Astrocyte (in vitro differentiated cells and primary cell): ENCODE results near the gene DHCR7.

Experiments used
- CTCF ChIP-seq: IDR thresholded peaks from 2 replicates; pipeline ENCODE4 v1.5.1; 2011; ENCODE audit warnings: low read depth, mild to moderate bottlenecking, inconsistent platforms, low read length, moderate library complexity; ENCODE audit not compliant: insufficient read depth
- EZH2 ChIP-seq: IDR thresholded peaks from 2 replicates; pipeline ENCODE4 v1.6.1; 2012; ENCODE audit warnings: mild to moderate bottlenecking, low read length, inconsistent platforms; ENCODE audit not compliant: insufficient read depth

GRCh38 chr11:71446942-71447688 is 1.1 kb downstream of the DHCR7 start:
- TF ChIP-seq CTCF (no peak), EZH2 (no peak)
